GM23338 (cell line): ENCODE results near the gene CD79A. TPM values are rescaled to one million over a fixed set of nuclear protein-coding genes. Genes with fewer than 3 reads are reported as not detected.
A peak's percentile ranks its signal among the peaks of the same experiment; 100 is the strongest.

ENCODE experiments used
- ATAC-seq: fragments of 200-7000 bp; cut with Tn5 transposase; 3 replicates; pipeline ENCODE4 v1.9.1; 2020
- DNase-seq: peaks from one replicate; pipeline ENCODE4 v3.0.0-alpha.2; 2015; ENCODE audit warnings: low spot score
- H2AFZ ChIP-seq: fragments of 200-600 bp; sonication (generic); 2 replicates; pipeline ENCODE4 v1.8.0; 2016; ENCODE audit warnings: antibody characterized with exemption, mild to moderate bottlenecking, moderate library complexity
- H3F3A ChIP-seq: fragments of 200-600 bp; sonication (generic); replicated peaks from 2 replicates; pipeline ENCODE4 v1.8.0; 2017; ENCODE audit warnings: antibody characterized with exemption, mixed run types, low read depth
- H3K27ac ChIP-seq: fragments of 200-600 bp; sonication (generic); 2 replicates; pipeline ENCODE4 v1.6.1; 2016; ENCODE audit warnings: low read depth
- H3K27me3 ChIP-seq: fragments of 200-600 bp; sonication (generic); 2 replicates; pipeline ENCODE4 v1.8.0; 2016; ENCODE audit warnings: mild to moderate bottlenecking, mixed run types, moderate library complexity; ENCODE audit not compliant: insufficient read depth
- H3K36me3 ChIP-seq: fragments of 200-600 bp; sonication (generic); 2 replicates; pipeline ENCODE4 v1.8.0; 2016; ENCODE audit warnings: mild to moderate bottlenecking; ENCODE audit not compliant: insufficient read depth
- H3K4me1 ChIP-seq: fragments of 200-600 bp; sonication (generic); 2 replicates; pipeline ENCODE4 v1.8.0; 2016; ENCODE audit warnings: mild to moderate bottlenecking, moderate library complexity; ENCODE audit not compliant: insufficient read depth
- H3K4me2 ChIP-seq: fragments of 200-600 bp; sonication (generic); 2 replicates; pipeline ENCODE4 v1.7.1; 2017; ENCODE audit warnings: mixed run types
- H3K4me3 ChIP-seq: fragments of 200-600 bp; sonication (generic); 2 replicates; pipeline ENCODE4 v1.6.1; 2016; ENCODE audit warnings: mixed run types
- H3K79me2 ChIP-seq: fragments of 200-600 bp; sonication (generic); replicated peaks from 2 replicates; pipeline ENCODE4 v1.8.0; 2017; ENCODE audit warnings: mild to moderate bottlenecking; ENCODE audit not compliant: insufficient read depth
- H3K9me2 ChIP-seq: fragments of 200-600 bp; sonication (generic); 2 replicates; pipeline ENCODE4 v1.8.0; 2017; ENCODE audit not compliant: insufficient read depth
- H4K20me1 ChIP-seq: fragments of 200-600 bp; sonication (generic); replicated peaks from 2 replicates; pipeline ENCODE4 v1.8.0; 2017; ENCODE audit warnings: mild to moderate bottlenecking; ENCODE audit not compliant: insufficient read depth
- H3K27ac Mint-ChIP-seq: 2 replicates; pipeline ENCODE4 v1.8.0; 2020; ENCODE audit warnings: inconsistent platforms, mild to moderate bottlenecking, moderate library complexity, mixed read lengths
- H3K27me3 Mint-ChIP-seq: 3 replicates; pipeline ENCODE4 v1.8.0; 2022; ENCODE audit warnings: low read depth, mild to moderate bottlenecking, moderate library complexity, mixed read lengths, inconsistent platforms; ENCODE audit not compliant: insufficient read depth, poor library complexity
- H3K36me3 Mint-ChIP-seq: 3 replicates; pipeline ENCODE4 v1.8.0; 2021; ENCODE audit warnings: low read depth, mild to moderate bottlenecking, inconsistent platforms, moderate library complexity, mixed read lengths
- H3K4me1 Mint-ChIP-seq: 3 replicates; pipeline ENCODE4 v1.8.0; 2020; ENCODE audit warnings: mild to moderate bottlenecking, inconsistent platforms, mixed read lengths
- H3K4me3 Mint-ChIP-seq: 3 replicates; pipeline ENCODE4 v1.8.0; 2021; ENCODE audit warnings: moderate library complexity, mild to moderate bottlenecking, inconsistent platforms, mixed read lengths
- H3K9me3 Mint-ChIP-seq: 3 replicates; pipeline ENCODE4 v1.8.0; 2020; ENCODE audit warnings: moderate library complexity, mild to moderate bottlenecking, inconsistent platforms, mixed read lengths
- CREB1 ChIP-seq: fragments of 250-450 bp; sonication (Bioruptor Pico); IDR thresholded peaks from 2 replicates; pipeline ENCODE4 v1.5.0; 2020; ENCODE audit warnings: low read depth, mild to moderate bottlenecking, moderate library complexity
- JUNB ChIP-seq: IDR thresholded peaks from one replicate; pipeline ENCODE4 v1.6.1; 2016; ENCODE audit warnings: antibody characterized with exemption; ENCODE audit not compliant: unreplicated experiment
- POLR2AphosphoS5 ChIP-seq: IDR thresholded peaks from 2 replicates; pipeline ENCODE4 v1.6.1; 2016; ENCODE audit warnings: antibody characterized with exemption, low read depth
- REST ChIP-seq: IDR thresholded peaks from one replicate; pipeline ENCODE4 v1.6.1; 2018; ENCODE audit warnings: antibody characterized with exemption; ENCODE audit not compliant: unreplicated experiment
- STAT1 ChIP-seq: IDR thresholded peaks from one replicate; pipeline ENCODE4 v1.6.1; 2016; ENCODE audit warnings: antibody characterized with exemption; ENCODE audit not compliant: unreplicated experiment
- ZNF114 ChIP-seq: fragments of 250-450 bp; sonication (Bioruptor Pico); IDR thresholded peaks from 2 replicates; pipeline ENCODE4 v1.5.0; 2020; ENCODE audit warnings: mild to moderate bottlenecking, moderate library complexity
- polyA plus RNA-seq: library from polyadenylated mRNA; unstranded; fragments of >200 nt; fragmentation: Nextera tagmentation; extraction: Ambion mirVana; gene quantifications from 2 replicates; pipeline ENCODE4 v1.2.1, GENCODE V29; 2016
- total RNA-seq: library from RNA; depleted of rRNA; stranded (reverse); fragments of >200 nt; shearing (Covaris generic); gene quantifications from 2 replicates; pipeline ENCODE4 v1.2.3, GENCODE V29; 2014
- TF ChIP-seq, protein P1 (sequence below), 2 experiments: fragments of 200-600 bp in 1 of 2; sonication (generic) in 1 of 2; conservative IDR thresholded peaks; 2 replicates each; pipeline versions ENCODE4 v1.5.1 to v1.6.1; 2016 to 2017; ENCODE audit warnings: antibody characterized with exemption in 2 of 2, low read depth in 2 of 2, mild to moderate bottlenecking in 2 of 2, moderate library complexity in 1 of 2
- TF ChIP-seq, protein P2 (sequence below): fragments of 250-450 bp; sonication (Bioruptor Pico); IDR thresholded peaks from 2 replicates; pipeline ENCODE4 v1.5.0; 2020; ENCODE audit warnings: mild to moderate bottlenecking, moderate library complexity

The CD79A gene
- total and polyA plus RNA-seq, 2 experiments from 2014 or later: 0.27 TPM; not detected in 1

DNA sequence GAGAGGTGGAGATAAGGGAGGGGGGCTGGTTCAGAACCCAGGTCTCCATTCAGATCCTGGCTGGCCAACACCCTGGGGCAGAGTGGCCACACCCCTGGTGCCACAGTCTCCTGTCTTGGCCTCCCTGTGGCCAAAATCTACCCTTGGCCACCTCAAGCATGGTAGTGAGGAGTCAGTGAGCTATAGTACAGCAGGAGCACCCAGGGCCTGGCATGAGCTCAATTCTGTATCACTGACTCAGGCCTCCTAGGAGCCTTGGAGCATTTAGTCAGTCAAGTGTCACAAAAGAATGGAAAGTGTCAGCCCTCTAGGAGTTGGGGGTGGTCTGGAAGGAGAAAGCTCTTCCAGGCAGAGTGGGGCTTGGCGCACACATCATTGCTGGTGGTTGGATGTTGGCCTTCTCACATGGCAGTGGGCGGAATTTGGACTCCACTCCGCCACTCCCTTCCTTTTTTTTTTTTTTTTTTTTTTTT is 6.6 kb upstream of the CD79A start:
- Histone ChIP-seq H3K4me2 (no peak overlapping the region), H3K4me3 (no peak overlapping the region), H3K79me2 (peaks cover 28% of the 10 kb centered on the region), H3K9me2 (no peaks in the 10 kb centered on the region), H3K27ac (peak overlapping the region; percentile 98), H2AFZ (no peak overlapping the region), H3K27me3 (no peaks in the 10 kb centered on the region), H3K36me3 (peaks cover 51% of the 10 kb centered on the region), H3F3A (peaks cover 70% of the 10 kb centered on the region), H4K20me1 (peaks cover 45% of the 10 kb centered on the region), H3K4me1 (peaks cover 9% of the 10 kb centered on the region; the same call in 1 of the 2 replicates)
- H3K36me3 Mint-ChIP-seq: peaks cover 65% of the 10 kb centered on the region
- H3K4me1 Mint-ChIP-seq: peaks cover 9% of the 10 kb centered on the region
- DNase-seq: no peak
- TF ChIP-seq POLR2AphosphoS5: peak; percentile 13; the same call in 1 of the 2 replicates
- no peak for TF ChIP-seq JUNB
- ATAC-seq: no peak
- H3K4me3 Mint-ChIP-seq: no peak overlapping the region
- peak overlapping the region; percentile 38 for H3K27ac Mint-ChIP-seq
- peaks cover 28% of the 10 kb centered on the region for H3K27me3 Mint-ChIP-seq
- H3K9me3 Mint-ChIP-seq: no peaks in the 10 kb centered on the region

GRCh38 chr19:41871573-41872383 is 5.3 kb upstream of the CD79A start:
- Histone ChIP-seq H3K9me2 (no peaks in the 10 kb centered on the region), H3F3A (peaks cover 59% of the 10 kb centered on the region), H3K27ac (peak overlapping the region; percentile 98), H4K20me1 (peaks cover 35% of the 10 kb centered on the region), H3K79me2 (peaks cover 15% of the 10 kb centered on the region; the same call in 1 of the 2 replicates), H3K4me3 (no peak overlapping the region), H3K27me3 (no peaks in the 10 kb centered on the region; the same call in 1 of the 2 replicates), H3K4me1 (0 out of 2 replicates have a peak, but pooled peaks cover 6% of the 10 kb centered on the region), H3K4me2 (no peak overlapping the region), H3K36me3 (peaks cover 42% of the 10 kb centered on the region), H2AFZ (no peak overlapping the region)
- peaks cover 8% of the 10 kb centered on the region for H3K4me1 Mint-ChIP-seq
- H3K36me3 Mint-ChIP-seq: peaks cover 51% of the 10 kb centered on the region
- no peaks in the 10 kb centered on the region for H3K9me3 Mint-ChIP-seq
- peak; percentile 5 for ATAC-seq
- peak overlapping the region; percentile 38; the same call in 1 of the 2 replicates for H3K27ac Mint-ChIP-seq
- no peak overlapping the region for H3K4me3 Mint-ChIP-seq
- peak; percentile 35 for DNase-seq
- H3K27me3 Mint-ChIP-seq: peaks cover 30% of the 10 kb centered on the region
- TF ChIP-seq ZNF114 (CRISPR knock-in tag): no peak
- no peak; the same call in 1 of the 2 replicates for TF ChIP-seq POLR2AphosphoS5
- TF ChIP-seq REST: no peak
- TF ChIP-seq STAT1: no peak
- TF ChIP-seq, protein P1, sequence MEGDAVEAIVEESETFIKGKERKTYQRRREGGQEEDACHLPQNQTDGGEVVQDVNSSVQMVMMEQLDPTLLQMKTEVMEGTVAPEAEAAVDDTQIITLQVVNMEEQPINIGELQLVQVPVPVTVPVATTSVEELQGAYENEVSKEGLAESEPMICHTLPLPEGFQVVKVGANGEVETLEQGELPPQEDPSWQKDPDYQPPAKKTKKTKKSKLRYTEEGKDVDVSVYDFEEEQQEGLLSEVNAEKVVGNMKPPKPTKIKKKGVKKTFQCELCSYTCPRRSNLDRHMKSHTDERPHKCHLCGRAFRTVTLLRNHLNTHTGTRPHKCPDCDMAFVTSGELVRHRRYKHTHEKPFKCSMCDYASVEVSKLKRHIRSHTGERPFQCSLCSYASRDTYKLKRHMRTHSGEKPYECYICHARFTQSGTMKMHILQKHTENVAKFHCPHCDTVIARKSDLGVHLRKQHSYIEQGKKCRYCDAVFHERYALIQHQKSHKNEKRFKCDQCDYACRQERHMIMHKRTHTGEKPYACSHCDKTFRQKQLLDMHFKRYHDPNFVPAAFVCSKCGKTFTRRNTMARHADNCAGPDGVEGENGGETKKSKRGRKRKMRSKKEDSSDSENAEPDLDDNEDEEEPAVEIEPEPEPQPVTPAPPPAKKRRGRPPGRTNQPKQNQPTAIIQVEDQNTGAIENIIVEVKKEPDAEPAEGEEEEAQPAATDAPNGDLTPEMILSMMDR (conservative IDR thresholded peaks at IDR 0.05; ENCODE audit: low read depth in 2 of 2): no peak
- TF ChIP-seq JUNB: no peak
- TF ChIP-seq CREB1: no peak
- TF ChIP-seq, protein P2, sequence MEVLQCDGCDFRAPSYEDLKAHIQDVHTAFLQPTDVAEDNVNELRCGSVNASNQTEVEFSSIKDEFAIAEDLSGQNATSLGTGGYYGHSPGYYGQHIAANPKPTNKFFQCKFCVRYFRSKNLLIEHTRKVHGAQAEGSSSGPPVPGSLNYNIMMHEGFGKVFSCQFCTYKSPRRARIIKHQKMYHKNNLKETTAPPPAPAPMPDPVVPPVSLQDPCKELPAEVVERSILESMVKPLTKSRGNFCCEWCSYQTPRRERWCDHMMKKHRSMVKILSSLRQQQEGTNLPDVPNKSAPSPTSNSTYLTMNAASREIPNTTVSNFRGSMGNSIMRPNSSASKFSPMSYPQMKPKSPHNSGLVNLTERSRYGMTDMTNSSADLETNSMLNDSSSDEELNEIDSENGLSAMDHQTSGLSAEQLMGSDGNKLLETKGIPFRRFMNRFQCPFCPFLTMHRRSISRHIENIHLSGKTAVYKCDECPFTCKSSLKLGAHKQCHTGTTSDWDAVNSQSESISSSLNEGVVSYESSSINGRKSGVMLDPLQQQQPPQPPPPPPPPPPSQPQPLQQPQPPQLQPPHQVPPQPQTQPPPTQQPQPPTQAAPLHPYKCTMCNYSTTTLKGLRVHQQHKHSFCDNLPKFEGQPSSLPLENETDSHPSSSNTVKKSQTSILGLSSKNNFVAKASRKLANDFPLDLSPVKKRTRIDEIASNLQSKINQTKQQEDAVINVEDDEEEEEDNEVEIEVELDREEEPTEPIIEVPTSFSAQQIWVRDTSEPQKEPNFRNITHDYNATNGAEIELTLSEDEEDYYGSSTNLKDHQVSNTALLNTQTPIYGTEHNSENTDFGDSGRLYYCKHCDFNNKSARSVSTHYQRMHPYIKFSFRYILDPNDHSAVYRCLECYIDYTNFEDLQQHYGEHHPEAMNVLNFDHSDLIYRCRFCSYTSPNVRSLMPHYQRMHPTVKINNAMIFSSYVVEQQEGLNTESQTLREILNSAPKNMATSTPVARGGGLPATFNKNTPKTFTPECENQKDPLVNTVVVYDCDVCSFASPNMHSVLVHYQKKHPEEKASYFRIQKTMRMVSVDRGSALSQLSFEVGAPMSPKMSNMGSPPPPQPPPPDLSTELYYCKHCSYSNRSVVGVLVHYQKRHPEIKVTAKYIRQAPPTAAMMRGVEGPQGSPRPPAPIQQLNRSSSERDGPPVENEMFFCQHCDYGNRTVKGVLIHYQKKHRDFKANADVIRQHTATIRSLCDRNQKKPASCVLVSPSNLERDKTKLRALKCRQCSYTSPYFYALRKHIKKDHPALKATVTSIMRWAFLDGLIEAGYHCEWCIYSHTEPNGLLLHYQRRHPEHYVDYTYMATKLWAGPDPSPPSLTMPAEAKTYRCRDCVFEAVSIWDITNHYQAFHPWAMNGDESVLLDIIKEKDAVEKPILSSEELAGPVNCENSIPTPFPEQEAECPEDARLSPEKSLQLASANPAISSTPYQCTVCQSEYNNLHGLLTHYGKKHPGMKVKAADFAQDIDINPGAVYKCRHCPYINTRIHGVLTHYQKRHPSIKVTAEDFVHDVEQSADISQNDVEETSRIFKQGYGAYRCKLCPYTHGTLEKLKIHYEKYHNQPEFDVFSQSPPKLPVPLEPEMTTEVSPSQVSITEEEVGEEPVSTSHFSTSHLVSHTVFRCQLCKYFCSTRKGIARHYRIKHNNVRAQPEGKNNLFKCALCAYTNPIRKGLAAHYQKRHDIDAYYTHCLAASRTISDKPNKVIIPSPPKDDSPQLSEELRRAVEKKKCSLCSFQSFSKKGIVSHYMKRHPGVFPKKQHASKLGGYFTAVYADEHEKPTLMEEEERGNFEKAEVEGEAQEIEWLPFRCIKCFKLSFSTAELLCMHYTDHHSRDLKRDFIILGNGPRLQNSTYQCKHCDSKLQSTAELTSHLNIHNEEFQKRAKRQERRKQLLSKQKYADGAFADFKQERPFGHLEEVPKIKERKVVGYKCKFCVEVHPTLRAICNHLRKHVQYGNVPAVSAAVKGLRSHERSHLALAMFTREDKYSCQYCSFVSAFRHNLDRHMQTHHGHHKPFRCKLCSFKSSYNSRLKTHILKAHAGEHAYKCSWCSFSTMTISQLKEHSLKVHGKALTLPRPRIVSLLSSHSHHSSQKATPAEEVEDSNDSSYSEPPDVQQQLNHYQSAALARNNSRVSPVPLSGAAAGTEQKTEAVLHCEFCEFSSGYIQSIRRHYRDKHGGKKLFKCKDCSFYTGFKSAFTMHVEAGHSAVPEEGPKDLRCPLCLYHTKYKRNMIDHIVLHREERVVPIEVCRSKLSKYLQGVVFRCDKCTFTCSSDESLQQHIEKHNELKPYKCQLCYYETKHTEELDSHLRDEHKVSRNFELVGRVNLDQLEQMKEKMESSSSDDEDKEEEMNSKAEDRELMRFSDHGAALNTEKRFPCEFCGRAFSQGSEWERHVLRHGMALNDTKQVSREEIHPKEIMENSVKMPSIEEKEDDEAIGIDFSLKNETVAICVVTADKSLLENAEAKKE: no peak
